Activated CD4-positive, alpha-beta T cell treated with anti-CD3 and anti-CD28 coated beads, Interleukin-2, Interleukin-6, amounts not matched to agents 100 ng/mL and 50 ng/mL, durations not matched to agents 16 hours and 8 hours (primary cell): ENCODE measurements around the gene UCN3.
"Not testable (repeated sequence)": the region's sequence is repeated elsewhere in the genome, so short reads cannot be mapped to it uniquely, and the experiment has no call there.

ENCODE experiments used
- DNase-seq: peaks from one replicate; pipeline ENCODE4 v3.0.0-alpha.2; 2020

Gene UCN3

GRCh38 chr10:5410787-5411186, 46.0 kb downstream of the UCN3 start:
- DNase-seq = not testable (repeated sequence)

GRCh38 chr10:5411941-5412276, 47.1 kb downstream of the UCN3 start:
- DNase-seq = no peak

GRCh38 chr10:5412277-5412941, 47.6 kb downstream of the UCN3 start, which contains the start of gene NET1:
Gene NET1 (plus strand): TSS chr10:5412557. CDS start chr10:5412693, 136 bp downstream.
- peak; percentile 89 for DNase-seq

- DNase-seq = peak; percentile 18
Measured at GRCh38 chr10:5413012-5413938, 48.5 kb downstream of the UCN3 start.

- DNase-seq = no peak
Measured at GRCh38 chr10:5416981-5417380, 52.2 kb downstream of the UCN3 start.

GRCh38 chr10:5418584-5418983, 53.8 kb downstream of the UCN3 start:
- no peak for DNase-seq

DNA sequence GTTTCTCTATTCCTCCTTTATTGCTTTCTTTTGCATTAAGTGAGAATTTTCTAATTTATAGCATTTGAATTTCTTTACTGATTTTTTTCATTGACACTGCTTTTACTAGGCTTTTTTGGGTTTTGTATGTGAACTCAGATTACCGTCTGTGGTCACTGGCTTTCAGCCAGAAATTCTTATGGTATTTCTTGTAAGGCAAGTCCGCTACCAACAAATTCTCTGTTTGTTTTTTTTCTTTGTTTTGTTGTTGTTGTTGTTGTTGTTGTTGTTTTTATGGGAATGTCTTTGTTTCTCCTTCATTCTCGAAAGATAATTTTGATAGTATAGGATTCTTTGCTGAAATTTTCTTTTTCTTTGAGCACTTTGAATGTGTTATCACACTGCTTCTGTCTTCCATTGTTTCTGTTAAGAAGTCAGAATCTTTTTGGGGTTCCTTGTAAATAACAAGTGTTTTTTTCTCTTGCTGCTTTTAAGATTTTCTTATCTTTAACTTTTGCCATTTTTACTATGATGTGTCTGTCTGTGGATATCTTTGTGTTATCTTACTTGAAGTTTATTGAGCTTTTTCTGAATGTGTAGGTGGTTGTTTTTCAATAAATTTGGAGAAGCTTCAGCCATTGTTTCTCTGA, 54.8 kb downstream of the UCN3 start:
- no peak for DNase-seq

- DNase-seq = no peak
Measured at GRCh38 chr10:5423771-5424170, 59.0 kb downstream of the UCN3 start.
